ENCODE measurements around the gene SH2D7.
A peak's percentile ranks its signal among the peaks of the same experiment; 100 is the strongest.

SH2D7 gene

GRCh38 chr15:78067328-78068228 is 24.8 kb upstream of the SH2D7 start:
- Histone ChIP-seq H3K27me3 (ENCODE audit: low read depth) (no peaks in the 10 kb centered on the region), H3K4me1 (peaks cover 47% of the 10 kb centered on the region), H3K4me3 (no peak overlapping the region), H3K9me3 (no peaks in the 10 kb centered on the region), H3K36me3 (replicated peaks) (no peaks in the 10 kb centered on the region)
- in situ Hi-C loops (cut with MboI; ENCODE audit: low sequenced_read_pairs), result no loop called here
- DNase-seq (ENCODE audit: low spot score in 2 of 2), result peak in 1 of 2 experiments; percentile 60

GRCh38 chr15:78069052-78069414 is 23.3 kb upstream of the SH2D7 start:
- Histone ChIP-seq H3K36me3 (replicated peaks) (no peaks in the 10 kb centered on the region), H3K9me3 (no peaks in the 10 kb centered on the region), H3K27me3 (ENCODE audit: low read depth) (no peaks in the 10 kb centered on the region), H3K4me3 (no peak overlapping the region), H3K4me1 (peaks cover 56% of the 10 kb centered on the region)
- in situ Hi-C loops (cut with MboI; ENCODE audit: low sequenced_read_pairs), result no loop called here
- DNase-seq (ENCODE audit: low spot score in 2 of 2), result no peak

GRCh38 chr15:78069462-78070029 is 22.8 kb upstream of the SH2D7 start:
- no peaks in the 10 kb centered on the region for H3K36me3 ChIP-seq (replicated peaks)
- H3K9me3 ChIP-seq, result no peaks in the 10 kb centered on the region
- no peak overlapping the region for H3K4me3 ChIP-seq
- in situ Hi-C loops (cut with MboI; ENCODE audit: low sequenced_read_pairs), result no loop called here
- DNase-seq (ENCODE audit: low spot score in 2 of 2), result no peak
- no peaks in the 10 kb centered on the region for H3K27me3 ChIP-seq (ENCODE audit: low read depth)
- peaks cover 56% of the 10 kb centered on the region for H3K4me1 ChIP-seq

- H3K4me3 ChIP-seq, result no peak overlapping the region
- in situ Hi-C loops (cut with MboI; ENCODE audit: low sequenced_read_pairs), result no loop called here
- no peaks in the 10 kb centered on the region for H3K36me3 ChIP-seq (replicated peaks)
- H3K9me3 ChIP-seq, result no peaks in the 10 kb centered on the region
- peaks cover 56% of the 10 kb centered on the region for H3K4me1 ChIP-seq
- no peak for DNase-seq (ENCODE audit: low spot score in 2 of 2)
- H3K27me3 ChIP-seq (ENCODE audit: low read depth), result no peaks in the 10 kb centered on the region
Observed at GRCh38 chr15:78070049-78070700, 22.2 kb upstream of the SH2D7 start.

DNA sequence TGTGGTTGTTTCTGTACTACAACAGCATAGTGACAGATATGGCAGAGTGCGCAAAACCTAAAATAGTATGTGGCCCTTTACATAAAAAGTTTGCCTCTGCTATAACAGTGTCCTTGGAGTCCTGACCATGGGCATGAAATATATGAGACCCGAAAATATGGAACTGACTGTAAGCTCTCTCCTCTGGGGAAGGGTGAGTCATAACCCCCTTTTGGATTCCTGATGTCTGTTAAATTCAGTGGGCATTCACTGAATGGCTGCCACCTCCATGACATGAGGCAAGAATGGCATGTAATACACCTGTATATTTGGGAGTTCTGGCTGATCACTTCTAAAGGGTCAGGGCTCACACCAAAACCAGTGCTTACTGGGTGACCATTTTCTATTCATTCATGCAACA is 21.0 kb upstream of the SH2D7 start:
- Histone ChIP-seq H3K4me1 (peaks cover 66% of the 10 kb centered on the region), H3K36me3 (replicated peaks) (no peaks in the 10 kb centered on the region), H3K4me3 (no peak overlapping the region), H3K9me3 (no peaks in the 10 kb centered on the region), H3K27me3 (ENCODE audit: low read depth) (no peaks in the 10 kb centered on the region)
- DNase-seq (ENCODE audit: low spot score in 2 of 2), result no peak
- in situ Hi-C loops (cut with MboI; ENCODE audit: low sequenced_read_pairs), result no loop called here

GRCh38 chr15:78072080-78072892 is 20.1 kb upstream of the SH2D7 start:
- in situ Hi-C loops (cut with MboI; ENCODE audit: low sequenced_read_pairs), result no loop called here
- Histone ChIP-seq H3K36me3 (replicated peaks) (no peaks in the 10 kb centered on the region), H3K4me3 (no peak overlapping the region), H3K4me1 (peaks cover 66% of the 10 kb centered on the region), H3K27me3 (ENCODE audit: low read depth) (no peaks in the 10 kb centered on the region), H3K9me3 (no peaks in the 10 kb centered on the region)
- peak; percentile 62 to 87 for DNase-seq (ENCODE audit: low spot score in 2 of 2)

- no peaks in the 10 kb centered on the region for H3K36me3 ChIP-seq (replicated peaks)
- H3K27me3 ChIP-seq (ENCODE audit: low read depth), result no peaks in the 10 kb centered on the region
- no peak for DNase-seq (ENCODE audit: low spot score in 2 of 2)
- H3K4me3 ChIP-seq, result no peak overlapping the region
- peaks cover 60% of the 10 kb centered on the region for H3K4me1 ChIP-seq
- H3K9me3 ChIP-seq, result no peaks in the 10 kb centered on the region
- in situ Hi-C loops (cut with MboI; ENCODE audit: low sequenced_read_pairs), result no loop called here
Observed at GRCh38 chr15:78073046-78073787, 19.1 kb upstream of the SH2D7 start.

GRCh38 chr15:78075490-78076230 is 16.7 kb upstream of the SH2D7 start:
- H3K9me3 ChIP-seq, result no peaks in the 10 kb centered on the region
- H3K4me3 ChIP-seq, result peak overlapping the region; percentile 74
- DNase-seq (ENCODE audit: low spot score in 2 of 2), result peak; percentile 90 to 98
- H3K36me3 ChIP-seq (replicated peaks), result no peaks in the 10 kb centered on the region
- peaks cover 41% of the 10 kb centered on the region for H3K4me1 ChIP-seq
- no peaks in the 10 kb centered on the region for H3K27me3 ChIP-seq (ENCODE audit: low read depth)
- in situ Hi-C loops (cut with MboI; ENCODE audit: low sequenced_read_pairs), result no loop called here

DNA sequence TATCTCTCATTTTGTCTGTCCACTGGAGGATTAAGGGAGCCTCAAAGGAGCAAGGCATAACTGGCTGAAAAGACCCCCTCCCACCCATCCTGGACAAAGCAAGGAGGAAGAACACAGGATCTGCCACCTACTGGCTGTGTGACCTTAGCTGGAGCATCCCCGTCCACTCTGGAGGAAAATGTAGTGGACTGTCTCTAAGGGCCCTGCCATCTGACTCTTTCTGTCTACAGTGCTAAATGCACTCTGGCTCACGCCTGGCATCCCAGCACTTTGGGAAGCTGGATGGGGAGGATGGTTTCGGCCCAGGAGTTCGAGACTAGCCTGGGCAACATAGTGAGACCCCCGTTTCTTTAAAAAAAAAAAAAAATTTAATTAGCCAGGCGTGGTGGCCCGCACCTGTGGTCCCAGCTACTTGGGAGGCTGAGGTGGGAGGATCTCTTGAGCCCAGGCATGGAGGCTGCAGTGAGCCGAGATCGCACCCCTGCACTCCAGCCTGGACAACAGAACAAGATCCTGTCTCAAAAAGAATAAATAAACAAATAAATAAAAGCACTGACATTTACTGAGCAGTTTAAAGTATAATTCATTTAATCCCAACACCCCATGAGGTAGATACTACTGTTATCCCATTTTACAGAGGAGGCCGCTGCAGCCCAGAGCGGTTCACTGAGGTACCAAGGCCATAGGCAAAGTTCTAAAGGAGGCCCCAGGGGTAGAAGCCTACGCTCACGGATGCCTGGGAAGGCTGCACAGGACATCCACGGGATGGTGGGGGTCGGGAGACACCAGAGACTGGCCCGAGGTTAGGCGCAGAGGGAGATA is 15.9 kb upstream of the SH2D7 start:
- DNase-seq (ENCODE audit: low spot score in 2 of 2), result peak; percentile 68 to 77
- Histone ChIP-seq H3K9me3 (no peaks in the 10 kb centered on the region), H3K36me3 (replicated peaks) (no peaks in the 10 kb centered on the region), H3K4me3 (peak overlapping the region; percentile 74), H3K4me1 (peaks cover 38% of the 10 kb centered on the region), H3K27me3 (ENCODE audit: low read depth) (no peaks in the 10 kb centered on the region)
- in situ Hi-C loops (cut with MboI; ENCODE audit: low sequenced_read_pairs), result no loop called here

- Histone ChIP-seq H3K4me1 (peaks cover 30% of the 10 kb centered on the region), H3K27me3 (ENCODE audit: low read depth) (no peaks in the 10 kb centered on the region), H3K9me3 (no peaks in the 10 kb centered on the region), H3K36me3 (replicated peaks) (no peaks in the 10 kb centered on the region), H3K4me3 (peak within 1 kb of the TSS; percentile 74)
- in situ Hi-C loops (cut with MboI; ENCODE audit: low sequenced_read_pairs), result no loop called here
- peak; percentile 87 to 90 for DNase-seq (ENCODE audit: low spot score in 2 of 2)
Observed at GRCh38 chr15:78077053-78077870, 15.1 kb upstream of the SH2D7 start, which contains the start of gene TBC1D2B. Gene TBC1D2B, minus strand, starts transcription at chr15:78077711. Its CDS starts 59 bp downstream, at chr15:78077652.

DNA sequence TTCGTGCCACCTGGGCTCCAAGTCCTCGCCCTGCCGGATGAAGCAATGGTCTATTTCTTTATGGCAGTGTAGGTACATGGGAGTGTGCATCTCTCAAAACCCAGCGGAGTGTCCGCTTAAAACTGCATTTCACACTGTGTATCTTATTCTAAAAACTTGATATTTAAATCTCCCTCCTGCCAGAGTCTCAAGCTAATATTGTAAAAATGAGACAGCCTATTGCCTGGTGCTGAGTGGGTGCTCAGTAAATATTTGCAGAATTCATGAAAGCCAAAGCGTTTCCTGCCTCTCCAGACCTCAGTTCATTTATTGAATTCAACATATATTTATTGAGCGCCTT is 14.5 kb upstream of the SH2D7 start:
- Histone ChIP-seq H3K36me3 (replicated peaks) (no peaks in the 10 kb centered on the region), H3K9me3 (no peaks in the 10 kb centered on the region), H3K27me3 (ENCODE audit: low read depth) (no peaks in the 10 kb centered on the region), H3K4me3 (peak overlapping the region; percentile 74), H3K4me1 (peaks cover 24% of the 10 kb centered on the region)
- in situ Hi-C loops (cut with MboI; ENCODE audit: low sequenced_read_pairs), result no loop called here
- DNase-seq (ENCODE audit: low spot score in 2 of 2), result peak in 1 of 2 experiments; percentile 39

Data from HAP-1 (cell line).